Measurements from ENCODE around the gene DTWD1.
"Not testable (repeated sequence)": the region's sequence is repeated elsewhere in the genome, so short reads cannot be mapped to it uniquely, and the experiment has no call there.

The DTWD1 gene

GRCh38 chr15:49693498-49693897 lies 72.7 kb downstream of the DTWD1 start:
- ChIA-PET POLR2A (no interaction called here), CTCF (no interaction called here)
- DNase-seq (ENCODE audit: low read depth, low spot score) = no peak
- H3K4me3 ChIP-seq (ENCODE audit: low read depth, low read length) = no peak overlapping the region
- no peak for TF ChIP-seq CTCF (IDR thresholded peaks at IDR 0.05; ENCODE audit: insufficient read depth, low read length, missing control alignments)

DNA sequence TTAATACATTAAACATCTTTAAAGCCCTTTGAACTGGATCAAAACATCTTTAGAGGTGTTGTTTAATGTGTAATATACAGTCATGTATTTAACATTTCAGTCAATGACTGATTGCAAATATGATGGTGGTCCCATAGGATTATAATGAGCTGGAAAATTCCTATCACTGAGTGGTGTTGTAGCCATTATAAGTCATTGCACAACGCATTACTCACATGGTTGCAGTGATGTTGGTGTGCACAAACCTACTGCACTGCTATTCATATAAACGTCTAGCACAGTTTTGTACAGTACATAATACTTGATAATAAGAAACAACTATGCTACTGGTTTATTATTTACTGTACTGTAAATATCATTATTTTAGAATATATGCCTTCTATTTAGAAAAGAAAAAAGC lies 75.6 kb downstream of the DTWD1 start:
- no peak for TF ChIP-seq CTCF (IDR thresholded peaks at IDR 0.05; ENCODE audit: insufficient read depth, low read length, missing control alignments)
- DNase-seq (ENCODE audit: low read depth, low spot score) = no peak
- ChIA-PET POLR2A (no interaction called here), CTCF (interaction anchor here (1.0 to 1.2 kb wide), 2 partner anchors 12 to 356 kb away, joined by 4 to 5 read pairs; no protein-coding TSS in a partner anchor)
- H3K4me3 ChIP-seq (ENCODE audit: low read depth, low read length) = no peak overlapping the region

DNA sequence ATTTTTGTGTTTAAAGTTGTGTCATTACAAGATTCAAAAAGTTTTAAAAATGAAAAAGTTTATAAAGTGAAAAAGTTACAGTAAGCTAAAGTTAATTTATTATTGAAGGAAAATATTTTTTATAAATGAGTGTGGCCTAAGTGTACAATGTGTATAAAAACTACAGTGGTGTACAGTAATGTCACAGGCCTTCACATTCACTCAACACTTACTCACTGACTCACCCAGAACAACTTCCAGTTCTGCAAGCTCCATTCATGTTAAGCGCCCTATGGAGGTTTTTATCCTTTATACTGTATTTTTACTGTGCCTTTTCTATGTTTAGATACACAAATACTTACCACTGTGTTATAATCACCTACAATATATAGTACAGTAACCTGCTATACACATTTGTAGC lies 76.3 kb downstream of the DTWD1 start:
- DNase-seq (ENCODE audit: low read depth, low spot score) = no peak
- no peak overlapping the region for H3K4me3 ChIP-seq (ENCODE audit: low read depth, low read length)
- CTCF ChIA-PET = interaction anchor here (1.0 to 1.2 kb wide), 2 partner anchors 11 to 355 kb away, joined by 4 to 5 read pairs; no protein-coding TSS in a partner anchor
- POLR2A ChIA-PET = no interaction called here
- no peak for TF ChIP-seq CTCF (IDR thresholded peaks at IDR 0.05; ENCODE audit: insufficient read depth, low read length, missing control alignments)

DNA sequence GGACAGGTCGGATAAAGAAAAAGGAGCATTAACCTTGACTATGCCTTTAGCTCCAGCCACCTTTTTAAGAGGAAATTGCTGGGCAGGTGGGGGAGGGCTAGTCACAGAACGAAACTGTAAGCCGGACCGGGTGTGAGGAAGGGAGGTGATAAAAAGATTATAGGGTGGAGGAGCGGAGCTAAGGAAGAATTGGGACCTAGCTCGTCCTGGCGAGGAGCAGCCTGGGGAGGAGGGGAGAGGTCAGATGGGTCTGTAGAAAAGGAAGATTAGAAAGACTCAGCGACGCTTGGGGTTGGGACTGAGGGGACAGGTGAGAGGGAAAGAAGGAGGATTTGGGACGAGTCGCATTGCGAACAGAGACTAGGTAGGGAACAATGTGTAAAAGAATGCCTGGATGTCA lies 82.1 kb downstream of the DTWD1 start:
- POLR2A ChIA-PET = not testable (repeated sequence)

More for the DNA sequence above, 82.1 kb downstream of the DTWD1 start:
- H3K4me3 ChIP-seq (ENCODE audit: low read depth, low read length); CTCF ChIA-PET; DNase-seq (ENCODE audit: low read depth, low spot score): not testable (repeated sequence)

All from AG04449 (cell line).